A549 treated with CpdA at 1 μM for 4 hours (cell line): Measurements from ENCODE around the gene CALU. TPM values are rescaled to one million over a fixed set of nuclear protein-coding genes. Genes with fewer than 3 reads are reported as not detected.

ENCODE experiments used
- total RNA-seq: library from RNA; stranded (reverse); fragments of 200-300 nt; extraction: Qiagen RNA extraction; gene quantifications from 5 replicates; pipeline ENCODE4 v1.2.3, GENCODE V29; 2022; ENCODE audit warnings: low read depth

The CALU gene
- 131 to 217 TPM (median 157 TPM) in 5 replicates for total RNA-seq

DNA sequence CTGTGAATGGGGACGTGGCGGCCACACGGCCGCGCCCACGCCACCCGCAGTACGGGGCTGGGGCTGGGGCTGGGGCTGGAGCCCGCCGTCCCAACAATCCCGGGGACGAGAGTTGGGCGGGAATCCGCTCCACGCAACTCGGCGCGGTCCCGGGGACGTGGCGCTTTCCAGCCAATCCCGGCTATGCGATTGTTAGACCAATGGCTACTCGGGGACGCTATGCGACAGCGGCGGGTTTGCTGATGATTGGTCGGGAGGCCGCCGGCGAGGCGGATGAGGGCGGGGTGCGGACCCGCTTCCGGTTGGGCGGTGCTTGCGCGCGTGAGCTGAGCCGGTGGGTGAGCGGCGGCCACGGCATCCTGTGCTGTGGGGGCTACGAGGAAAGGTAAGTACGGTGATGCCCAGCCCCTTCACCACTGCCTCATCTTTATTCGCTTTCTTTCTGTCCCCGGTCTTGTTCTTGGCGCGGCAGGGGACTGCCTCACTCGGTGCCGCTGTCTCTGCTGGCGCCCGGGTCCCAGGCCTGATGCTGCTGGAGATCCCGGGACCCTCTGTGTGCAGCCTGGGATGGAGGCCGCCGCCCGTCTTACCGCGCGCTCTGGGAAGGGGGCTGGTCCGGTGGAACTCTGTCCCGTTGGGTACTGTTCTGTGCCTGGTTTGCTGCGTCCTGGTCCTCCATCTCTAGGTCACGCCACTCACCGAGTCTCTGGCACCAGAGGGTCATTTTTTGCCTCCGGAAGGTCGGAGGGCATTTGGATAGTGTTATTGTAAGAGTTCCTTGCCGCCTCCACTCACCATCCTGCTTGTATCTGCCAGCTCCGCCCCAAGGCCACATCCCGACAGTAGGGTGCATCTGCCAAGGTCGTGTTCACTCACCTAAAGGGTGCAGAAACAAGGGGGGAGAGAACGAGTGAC lies at the start of gene CALU:
Gene CALU (plus strand): TSS at position 312 of the 915 bp plus-strand sequence. CDS start 9,225 bp downstream, outside the sequence.

DNA sequence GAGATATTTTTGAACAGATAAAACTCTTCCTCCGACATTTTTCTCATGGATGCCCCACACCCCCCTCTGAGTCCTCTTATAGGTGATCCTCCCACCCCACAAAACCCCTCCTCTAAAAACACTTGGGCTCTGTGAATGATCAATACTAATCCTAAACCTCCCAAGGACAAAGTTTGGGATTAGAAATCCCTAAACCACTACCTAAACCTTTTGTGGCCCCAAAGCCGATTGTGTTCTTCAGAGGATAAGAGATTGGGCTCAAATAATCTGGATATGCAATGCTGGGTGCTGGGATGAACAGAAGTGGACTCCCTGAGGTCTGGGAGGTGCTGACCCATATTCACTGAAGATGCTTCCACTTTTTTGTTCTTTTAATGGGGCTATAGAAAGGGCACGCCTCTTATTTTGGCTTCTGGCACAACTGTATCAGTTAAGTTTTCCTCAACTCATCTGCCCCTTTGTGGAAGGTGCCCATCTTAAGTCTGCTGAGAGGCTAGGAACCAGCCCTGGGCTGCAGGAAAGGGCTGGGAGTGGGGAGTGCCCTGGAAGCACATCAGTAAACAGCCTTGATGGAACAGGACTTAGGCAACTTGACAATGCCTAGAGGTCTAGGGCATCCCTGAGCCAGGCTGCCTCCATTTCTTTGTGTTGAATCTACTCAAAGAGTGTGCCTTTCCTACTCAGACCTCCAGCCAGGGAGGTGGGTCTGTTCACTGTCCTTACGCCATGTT lies 36.8 kb downstream of the CALU start, which contains the start of gene OPN1SW:
Gene OPN1SW (minus strand): TSS at position 51 of the 731 bp plus-strand sequence. CDS start 13 bp downstream, at position 38.

DNA sequence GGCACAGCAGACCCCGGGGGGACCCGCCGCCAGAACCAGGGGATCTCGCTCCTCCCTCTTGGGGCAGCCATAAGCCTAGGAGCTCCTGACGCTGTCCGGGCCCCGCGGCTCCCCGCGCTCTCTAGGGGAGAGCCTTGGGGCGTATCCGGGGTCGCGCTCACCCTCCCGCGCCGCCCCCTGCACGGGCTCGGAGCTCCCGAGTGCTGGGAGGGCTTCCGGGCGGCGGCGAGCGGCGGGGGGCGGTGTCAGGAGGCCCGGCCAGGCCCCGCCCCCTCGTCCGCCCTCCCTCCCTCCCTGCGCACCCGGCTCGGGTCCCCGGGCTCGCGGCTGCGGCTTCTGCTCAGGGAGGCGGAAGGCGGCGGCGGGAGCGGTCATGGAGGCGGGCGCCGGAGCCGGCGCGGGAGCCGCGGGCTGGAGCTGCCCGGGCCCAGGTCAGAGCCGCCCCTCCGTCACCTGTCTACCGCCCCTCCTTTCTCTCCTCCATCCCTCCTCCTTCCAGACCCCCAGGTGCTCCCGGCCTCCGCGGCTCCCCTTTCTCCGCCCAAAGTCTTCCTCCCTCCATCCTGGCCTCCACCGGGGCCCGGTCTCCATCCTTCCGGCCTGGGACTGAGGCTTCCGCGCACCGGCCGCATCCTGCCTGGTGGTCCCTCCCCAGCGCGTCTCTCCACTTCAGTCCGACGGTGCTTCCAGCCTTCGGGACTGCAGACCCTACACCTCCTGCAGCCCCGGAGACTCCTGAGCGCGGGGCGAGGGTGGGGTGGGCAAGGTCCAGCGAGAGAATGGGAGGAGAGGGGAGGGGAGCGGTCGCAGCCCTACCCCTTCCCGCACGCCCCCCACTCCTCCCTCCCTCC lies 52.2 kb downstream of the CALU start, which contains the start of gene CCDC136:
Gene CCDC136 (plus strand): TSS at position 848 of the 851 bp plus-strand sequence. CDS start 444 bp downstream, outside the sequence.

Other genes with a start within 250 kb of the CALU start
- gene GARIN1A, start 67.1 kb upstream of the CALU start, total RNA-seq: 0.41 to 0.85 TPM (median 0.67 TPM) in 5 replicates
- not detected in 5 replicates for gene OPN1SW, start 36.4 kb downstream of the CALU start, total RNA-seq
- 1.8 to 3.7 TPM (median 2.2 TPM) in 5 replicates for gene CCDC136, start 52.6 kb downstream of the CALU start, total RNA-seq
- gene FLNC, start 91.0 kb downstream of the CALU start, total RNA-seq: 4.0 to 7.5 TPM (median 5.2 TPM) in 5 replicates
- 243 to 262 TPM (median 252 TPM) in 5 replicates for gene ATP6V1F, start 123.5 kb downstream of the CALU start, total RNA-seq
- gene KCP, start 171.3 kb downstream of the CALU start, total RNA-seq: 0.11 to 0.21 TPM (median 0.16 TPM) in 5 replicates
- 12.6 to 14.9 TPM (median 14.1 TPM) in 5 replicates for gene IRF5, start 198.6 kb downstream of the CALU start, total RNA-seq